MCF 10A (cell line): Measurements from ENCODE around the gene PDLIM7. TPM values are rescaled to one million over a fixed set of nuclear protein-coding genes. Genes with fewer than 3 reads are reported as not detected.

Source experiments
- BruUV-seq: library from RNA; stranded (reverse); fragments of 400-500 nt; replicated peaks from 2 replicates; lab custom pipeline; 2021; lab: Mats Ljungman, UMichigan
- CTCF ChIA-PET: fragments of 300-600 bp; sonication (Branson Sonifier 250); formaldehyde crosslinking; extraction: SDS; loops from one replicate; lab custom pipeline; 2021; ENCODE audit warnings: antibody characterized with exemption, inconsistent platforms; lab: Yijun Ruan, JAX
- POLR2A ChIA-PET: fragments of 300-600, 350-650 bp; sonication (Branson Sonifier 250); formaldehyde crosslinking; extraction: SDS; loops from one replicate; lab custom pipeline; 2020; ENCODE audit warnings: antibody characterized with exemption, inconsistent platforms; lab: Yijun Ruan, JAX
- DNase-seq: peaks from one replicate; pipeline ENCODE4 v3.0.0-alpha.2; 2018; ENCODE audit not compliant: unreplicated experiment
- H3K27ac Mint-ChIP-seq: one replicate; pipeline ENCODE4 v1.8.0; 2022; ENCODE audit warnings: mild to moderate bottlenecking, low read depth, mixed read lengths; ENCODE audit not compliant: unreplicated experiment
- H3K27me3 Mint-ChIP-seq: one replicate; pipeline ENCODE4 v1.8.0; 2022; ENCODE audit warnings: mixed read lengths; ENCODE audit not compliant: insufficient read depth, unreplicated experiment
- H3K36me3 Mint-ChIP-seq: one replicate; pipeline ENCODE4 v1.8.0; 2022; ENCODE audit warnings: mild to moderate bottlenecking, moderate library complexity, mixed read lengths; ENCODE audit not compliant: insufficient read depth, unreplicated experiment
- H3K4me1 Mint-ChIP-seq: one replicate; pipeline ENCODE4 v1.8.0; 2022; ENCODE audit warnings: mixed read lengths; ENCODE audit not compliant: insufficient read depth, unreplicated experiment
- H3K4me3 Mint-ChIP-seq: one replicate; pipeline ENCODE4 v1.8.0; 2022; ENCODE audit warnings: mild to moderate bottlenecking, moderate library complexity, mixed read lengths; ENCODE audit not compliant: unreplicated experiment
- H3K9me3 Mint-ChIP-seq: one replicate; pipeline ENCODE4 v1.8.0; 2022; ENCODE audit warnings: mixed read lengths; ENCODE audit not compliant: unreplicated experiment
- intact Hi-C: fragments of 100-400 bp; cut with micrococcal nuclease; formaldehyde crosslinking; loops from 2 replicates; pipeline ENCODE4 v1.14.1; 2022
- total RNA-seq: library from RNA; stranded (reverse); gene quantifications from 2 replicates; pipeline ENCODE4 v1.2.3, GENCODE V29; 2022
- TF ChIP-seq, protein P1 (sequence below): fragments of 200-600 bp; IDR thresholded peaks from one replicate; pipeline ENCODE4 v1.8.0; 2022; ENCODE audit warnings: antibody characterized with exemption, mild to moderate bottlenecking; ENCODE audit not compliant: unreplicated experiment

PDLIM7 gene
- total RNA-seq, 1 experiment from 2014 or later, result 257 TPM

DNA sequence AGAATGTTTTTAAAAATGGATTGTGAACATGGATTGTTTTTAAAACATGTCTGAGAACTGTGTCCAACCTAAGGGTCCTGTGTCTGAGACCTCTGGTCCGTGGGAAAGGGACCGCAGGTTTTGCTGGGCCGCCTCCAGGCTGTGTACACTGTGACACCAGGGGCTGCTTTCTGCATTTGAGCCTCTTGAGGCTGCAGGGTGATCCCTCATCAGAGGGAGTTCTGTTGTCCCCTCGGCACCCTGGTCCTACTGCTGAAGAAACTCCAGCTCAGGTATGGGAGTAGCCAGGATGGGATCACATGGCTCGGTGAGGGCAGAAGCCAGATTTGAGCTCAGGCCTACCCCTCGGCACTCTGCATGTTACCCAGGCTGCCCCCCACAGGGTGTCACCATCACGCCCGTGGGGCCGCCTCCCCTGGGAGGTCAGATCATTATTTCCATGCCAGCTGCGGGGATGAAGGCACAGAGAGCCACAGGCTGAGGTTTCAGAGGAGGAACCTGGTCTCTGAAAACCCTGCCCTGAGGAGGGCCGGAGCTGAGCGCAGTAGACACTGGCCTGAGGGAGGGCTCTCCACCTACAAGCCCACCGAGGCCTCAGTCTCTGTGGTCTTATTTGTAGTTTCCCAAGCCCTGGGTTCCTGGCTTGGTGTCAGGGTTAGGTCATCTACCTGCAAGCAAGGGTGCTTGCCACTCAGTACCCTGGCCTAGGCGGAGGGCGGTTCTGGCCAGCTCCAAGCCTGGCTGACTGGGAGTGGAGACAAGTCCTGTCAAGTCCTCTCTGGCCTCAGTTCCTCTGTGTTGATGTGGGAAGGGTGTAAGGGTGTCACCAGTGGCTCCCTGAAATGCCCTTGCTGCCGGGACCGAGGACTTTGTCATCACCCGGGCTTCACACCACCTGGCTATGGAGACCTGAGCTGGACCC, 48.0 kb downstream of the PDLIM7 start:
- TF ChIP-seq, protein P1, sequence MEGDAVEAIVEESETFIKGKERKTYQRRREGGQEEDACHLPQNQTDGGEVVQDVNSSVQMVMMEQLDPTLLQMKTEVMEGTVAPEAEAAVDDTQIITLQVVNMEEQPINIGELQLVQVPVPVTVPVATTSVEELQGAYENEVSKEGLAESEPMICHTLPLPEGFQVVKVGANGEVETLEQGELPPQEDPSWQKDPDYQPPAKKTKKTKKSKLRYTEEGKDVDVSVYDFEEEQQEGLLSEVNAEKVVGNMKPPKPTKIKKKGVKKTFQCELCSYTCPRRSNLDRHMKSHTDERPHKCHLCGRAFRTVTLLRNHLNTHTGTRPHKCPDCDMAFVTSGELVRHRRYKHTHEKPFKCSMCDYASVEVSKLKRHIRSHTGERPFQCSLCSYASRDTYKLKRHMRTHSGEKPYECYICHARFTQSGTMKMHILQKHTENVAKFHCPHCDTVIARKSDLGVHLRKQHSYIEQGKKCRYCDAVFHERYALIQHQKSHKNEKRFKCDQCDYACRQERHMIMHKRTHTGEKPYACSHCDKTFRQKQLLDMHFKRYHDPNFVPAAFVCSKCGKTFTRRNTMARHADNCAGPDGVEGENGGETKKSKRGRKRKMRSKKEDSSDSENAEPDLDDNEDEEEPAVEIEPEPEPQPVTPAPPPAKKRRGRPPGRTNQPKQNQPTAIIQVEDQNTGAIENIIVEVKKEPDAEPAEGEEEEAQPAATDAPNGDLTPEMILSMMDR, result no peak
- no peaks in the 10 kb centered on the region for H3K27me3 Mint-ChIP-seq
- peaks cover 26% of the 10 kb centered on the region for H3K4me1 Mint-ChIP-seq
- H3K9me3 Mint-ChIP-seq, result no peaks in the 10 kb centered on the region
- no peak overlapping the region for H3K27ac Mint-ChIP-seq
- DNase-seq, result peak; percentile 75
- intact Hi-C loops, result no loop called here
- H3K4me3 Mint-ChIP-seq, result no peak overlapping the region
- no TSS peak for BruUV-seq
- ChIA-PET CTCF (interaction anchor here (0.6 to 15.3 kb wide), 11 partner anchors 12 to 1181 kb away, joined by 3 to 277 read pairs (median 4); partner anchors contain the start of genes F12 and PFN3), POLR2A (interaction anchor here (0.9 to 17.7 kb wide), 12 partner anchors 10 to 148 kb away, joined by 3 to 217 read pairs (median 4); partner anchors contain the start of genes GRK6, LMAN2 and PFN3)
- peaks cover 39% of the 10 kb centered on the region for H3K36me3 Mint-ChIP-seq

DNA sequence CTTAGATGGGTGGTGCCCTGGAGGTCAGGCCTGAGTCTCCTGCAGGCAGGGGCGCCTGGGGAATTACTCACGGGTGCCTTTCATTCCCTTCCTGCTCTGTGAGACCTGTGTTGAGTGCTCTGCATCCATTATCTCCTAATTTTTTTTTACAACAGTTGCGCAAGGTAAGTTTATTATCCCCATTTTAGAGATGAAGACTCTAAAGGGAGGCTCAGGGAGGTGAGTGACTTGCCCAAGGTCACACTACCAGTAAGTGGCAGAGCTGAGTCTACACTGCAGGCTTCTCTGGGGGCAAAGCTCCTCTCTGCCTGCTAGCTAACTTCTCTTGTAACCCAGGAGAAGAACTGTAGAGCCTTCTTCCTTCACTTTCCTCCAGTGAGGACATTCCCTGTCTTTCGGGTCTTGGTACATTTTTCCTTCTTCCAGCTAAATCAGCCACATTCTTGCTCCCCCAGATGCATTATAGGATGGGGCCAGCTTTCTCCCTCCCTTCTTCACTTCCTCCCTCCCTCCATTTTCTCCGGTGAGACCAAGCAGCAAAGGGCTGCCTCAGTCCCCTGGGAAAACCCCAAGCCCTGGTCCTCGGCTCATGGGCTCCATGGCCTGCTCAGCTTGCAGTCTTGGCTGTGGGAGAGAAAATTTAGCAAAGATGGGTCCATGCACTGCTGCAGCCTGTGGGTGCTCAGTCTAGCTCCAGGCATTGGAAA, 49.0 kb downstream of the PDLIM7 start:
- Mint-ChIP-seq H3K36me3 (peaks cover 32% of the 10 kb centered on the region), H3K9me3 (no peaks in the 10 kb centered on the region)

DNA sequence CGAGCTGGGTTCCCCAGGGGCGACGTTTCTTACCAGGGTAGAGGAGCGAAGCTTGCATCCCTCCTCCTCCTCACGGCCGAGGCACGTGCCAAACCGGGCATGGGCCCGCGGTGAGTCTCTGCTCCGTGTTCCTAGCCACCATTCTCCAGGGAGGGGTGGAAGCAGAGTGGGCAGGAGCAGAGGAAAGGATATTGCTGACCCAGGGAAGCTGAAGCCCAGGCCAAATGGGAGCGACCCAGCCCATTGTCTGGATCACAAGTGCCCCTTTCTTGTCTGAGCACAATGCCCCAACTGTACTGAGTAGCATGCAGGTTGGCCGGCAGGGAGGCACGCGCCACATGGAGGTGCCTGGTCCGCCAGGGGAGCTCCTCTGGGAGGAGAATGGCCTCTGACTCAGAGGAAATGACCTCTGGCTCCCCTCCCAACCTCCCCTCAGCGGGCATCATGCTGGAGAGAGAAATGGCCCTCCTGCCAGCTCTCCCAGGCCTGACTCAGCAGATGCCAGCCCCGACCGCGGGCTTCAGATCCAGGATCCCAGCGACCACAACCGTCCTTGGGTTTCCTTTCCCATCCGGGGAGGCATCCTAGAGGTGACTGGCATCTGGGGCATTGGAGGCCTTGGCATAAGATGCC, 49.7 kb downstream of the PDLIM7 start:
- peaks cover 21% of the 10 kb centered on the region for H3K4me1 Mint-ChIP-seq
- H3K27me3 Mint-ChIP-seq, result no peaks in the 10 kb centered on the region
- peak; percentile 99 for DNase-seq
- BruUV-seq, result no TSS peak
- POLR2A ChIA-PET, result interaction anchor here (0.6 to 17.7 kb wide), 25 partner anchors 8 to 1037 kb away, joined by 3 to 217 read pairs (median 3); partner anchors contain the start of genes DDX41, GRK6, LMAN2 and MXD3
- intact Hi-C loops, result loop anchor here (1.0 kb wide), 1 partner anchor 21 kb away; the partner anchor contains the start of gene GRK6
- TF ChIP-seq, protein P1, result no peak
- CTCF ChIA-PET, result interaction anchor here (0.5 to 15.3 kb wide), 10 partner anchors 8 to 143 kb away, joined by 3 to 277 read pairs (median 4); partner anchors contain the start of genes DBN1 and PFN3
- H3K27ac Mint-ChIP-seq, result peak overlapping the region; percentile 70
- H3K36me3 Mint-ChIP-seq, result peaks cover 38% of the 10 kb centered on the region
- H3K9me3 Mint-ChIP-seq, result no peaks in the 10 kb centered on the region
- H3K4me3 Mint-ChIP-seq, result peak overlapping the region; percentile 75

More for the DNA sequence above, 49.0 kb downstream of the PDLIM7 start:
- no peak for DNase-seq
- intact Hi-C loops, result no loop called here
- Mint-ChIP-seq H3K27me3 (no peaks in the 10 kb centered on the region), H3K27ac (peak overlapping the region; percentile 70), H3K4me3 (peak overlapping the region; percentile 75), H3K4me1 (peaks cover 21% of the 10 kb centered on the region)
- CTCF ChIA-PET, result interaction anchor here (0.6 to 15.3 kb wide), 14 partner anchors 9 to 1182 kb away, joined by 3 to 277 read pairs (median 3); partner anchors contain the start of genes DBN1 and PFN3
- TF ChIP-seq, protein P1, result no peak
- POLR2A ChIA-PET, result interaction anchor here (0.6 to 17.7 kb wide), 25 partner anchors 7 to 1038 kb away, joined by 3 to 217 read pairs (median 3); partner anchors contain the start of genes DDX41, GRK6, LMAN2 and MXD3
- TSS peak; percentile 12 for BruUV-seq
